D721Med (cell line): ENCODE results near the gene PDE11A.
"Not testable (repeated sequence)": the region's sequence is repeated elsewhere in the genome, so short reads cannot be mapped to it uniquely, and the experiment has no call there.

Source experiments
- DNase-seq: peaks from one replicate; pipeline ENCODE4 v3.0.0; 2011; ENCODE audit warnings: low spot score; ENCODE audit not compliant: insufficient read length
- FAIRE-seq: peaks from 2 replicates; lab custom pipeline; 2011; peaks lifted over from hg19 to GRCh38; lab: Jason Lieb, UNC
- CTCF ChIP-seq: IDR thresholded peaks from 2 replicates; pipeline ENCODE4 v1.5.1; 2012; ENCODE audit warnings: mild to moderate bottlenecking, control low read depth; ENCODE audit not compliant: insufficient read depth; ENCODE audit errors: missing control alignments

The PDE11A gene

DNA sequence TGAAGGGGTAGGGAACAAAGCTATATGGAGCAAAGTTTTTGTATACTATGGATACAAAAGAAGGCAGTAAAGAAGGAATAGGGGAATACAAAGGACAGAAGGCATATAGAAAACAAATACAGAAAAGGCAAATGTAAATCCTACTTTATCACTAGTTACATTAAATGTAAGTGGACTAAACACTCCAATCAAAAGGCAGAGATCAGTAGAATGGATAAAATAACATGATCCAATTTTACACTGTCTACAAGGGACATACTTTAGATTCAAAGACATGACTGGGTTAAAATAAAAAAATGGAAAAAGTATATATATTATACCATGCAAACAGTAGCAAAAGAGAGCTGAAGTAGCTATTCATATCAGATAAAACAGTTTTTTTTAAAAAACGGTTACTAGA, 215.0 kb downstream of the PDE11A start:
- FAIRE-seq (no peak), DNase-seq (no peak)
- no peak for TF ChIP-seq CTCF

- DNase-seq (no peak), FAIRE-seq (no peak)
- TF ChIP-seq CTCF: no peak
These were observed 220.2 kb downstream of the PDE11A start for GRCh38 chr2:177852389-177852788.

- TF ChIP-seq CTCF: no peak
- no peak for FAIRE-seq
- DNase-seq: no peak
These were observed 229.4 kb downstream of the PDE11A start for GRCh38 chr2:177843188-177843587.

DNA sequence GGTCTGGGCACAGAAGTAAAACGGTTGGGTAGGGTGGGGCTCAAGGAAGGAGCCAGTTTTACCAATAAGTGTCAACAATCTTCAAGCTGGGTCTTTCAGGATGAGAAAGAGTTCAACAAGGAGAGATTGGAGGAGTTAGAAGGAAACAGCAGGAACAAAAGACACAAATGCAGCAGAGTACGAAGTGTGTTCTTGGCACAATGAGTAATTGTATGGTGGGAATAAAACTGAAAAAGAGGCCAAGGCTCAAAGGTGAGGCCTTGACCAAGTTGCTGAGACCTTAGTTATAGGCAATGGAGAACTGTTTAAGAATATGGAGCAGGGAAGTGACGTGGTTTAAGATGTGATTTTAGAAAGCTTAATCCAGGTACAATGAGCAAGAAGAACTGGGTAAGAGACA, 230.3 kb downstream of the PDE11A start:
- FAIRE-seq: no peak

GRCh38 chr2:177835418-177836204, 237.0 kb downstream of the PDE11A start:
- FAIRE-seq, DNase-seq: not testable (repeated sequence)

More for the DNA sequence above, 230.3 kb downstream of the PDE11A start:
- DNase-seq: no peak
- no peak for TF ChIP-seq CTCF

GRCh38 chr2:177832611-177833433, 239.8 kb downstream of the PDE11A start:
- FAIRE-seq (no peak), DNase-seq (no peak)
- TF ChIP-seq CTCF: no peak

- no peak for TF ChIP-seq CTCF
- DNase-seq: no peak
These were observed 241.6 kb downstream of the PDE11A start for GRCh38 chr2:177830881-177831386.

More at GRCh38 chr2:177830881-177831386, 241.6 kb downstream of the PDE11A start:
- no peak for FAIRE-seq
